ACHN (cell line): ENCODE measurements around the gene TFPI.
"Not testable (repeated sequence)": the region's sequence is repeated elsewhere in the genome, so short reads cannot be mapped to it uniquely, and the experiment has no call there.

ENCODE experiments used
- DNase-seq: peaks from one replicate; pipeline ENCODE4 v3.0.0-alpha.2; 2015
- in situ Hi-C: cut with HindIII; loops from 2 replicates; pipeline ENCODE4 v1.10.0; 2017; ENCODE audit warnings: low sequenced_read_pairs, low pct_ligation_motif_present, low pct_unique_long_range_greater_than_20kb

Gene TFPI

DNA sequence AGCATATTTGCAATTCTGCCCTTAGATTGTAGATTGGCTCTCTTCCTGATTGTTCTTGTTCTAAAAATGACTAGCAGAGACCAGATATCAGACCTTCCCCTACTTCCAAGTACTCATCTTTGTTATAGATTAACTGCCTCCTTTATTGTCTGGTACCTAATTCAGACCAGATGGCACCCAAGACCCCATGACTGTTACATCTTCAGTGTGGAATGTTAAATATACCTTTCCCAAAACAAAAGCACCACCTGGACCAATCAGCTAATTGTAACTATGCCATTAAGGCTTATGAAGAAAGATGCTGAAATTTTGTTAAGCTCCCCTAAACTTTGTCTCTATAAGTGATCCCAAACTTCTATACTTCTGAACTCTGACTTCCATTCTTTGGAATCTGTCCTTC lies 12.0 kb upstream of the TFPI start:
- DNase-seq: no peak
- in situ Hi-C loops: no loop called here

- DNase-seq, in situ Hi-C loops: not testable (repeated sequence)
Measured at GRCh38 chr2:187565618-187566017, 11.4 kb upstream of the TFPI start.

DNA sequence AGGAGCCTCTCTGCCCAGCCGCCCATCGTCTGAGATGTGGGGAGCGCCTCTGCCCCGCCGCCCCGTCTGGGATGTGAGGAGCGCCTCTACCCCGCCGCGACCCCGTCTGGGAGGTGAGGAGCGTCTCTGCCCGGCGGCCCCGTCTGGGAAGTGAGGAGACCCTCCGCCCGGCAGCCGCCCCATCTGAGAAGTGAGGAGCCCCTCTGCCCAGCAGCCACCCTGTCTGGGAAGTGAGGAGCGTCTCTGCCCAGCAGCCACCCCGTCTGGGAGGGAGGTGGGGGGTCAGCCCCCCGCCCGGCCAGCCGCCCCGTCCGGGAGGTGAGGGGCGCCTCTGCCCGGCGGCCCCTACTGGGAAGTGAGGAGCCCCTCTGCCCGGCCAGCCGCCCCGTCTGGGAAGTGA lies 2.3 kb upstream of the TFPI start:
- in situ Hi-C loops, DNase-seq: not testable (repeated sequence)

DNA sequence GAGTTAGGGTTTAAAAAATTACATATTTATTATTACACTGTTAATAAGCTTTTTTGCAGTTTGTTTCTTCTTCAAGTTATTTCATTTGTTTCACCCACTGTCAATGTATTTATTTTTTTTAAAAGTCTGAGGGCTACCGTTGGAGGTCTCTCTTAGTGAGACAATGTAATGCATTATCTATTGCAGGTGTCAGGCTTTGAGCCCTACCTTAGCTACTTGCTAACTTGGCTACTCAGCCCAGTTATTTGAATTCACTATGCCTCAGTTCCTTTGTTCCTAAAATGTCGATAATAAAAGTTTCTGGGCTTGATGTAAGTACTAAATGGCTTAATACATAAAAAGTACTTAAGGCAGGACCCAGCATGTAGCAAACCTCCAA lies 458 bp upstream of the TFPI start:
- in situ Hi-C loops: no loop called here
- no peak for DNase-seq

DNA sequence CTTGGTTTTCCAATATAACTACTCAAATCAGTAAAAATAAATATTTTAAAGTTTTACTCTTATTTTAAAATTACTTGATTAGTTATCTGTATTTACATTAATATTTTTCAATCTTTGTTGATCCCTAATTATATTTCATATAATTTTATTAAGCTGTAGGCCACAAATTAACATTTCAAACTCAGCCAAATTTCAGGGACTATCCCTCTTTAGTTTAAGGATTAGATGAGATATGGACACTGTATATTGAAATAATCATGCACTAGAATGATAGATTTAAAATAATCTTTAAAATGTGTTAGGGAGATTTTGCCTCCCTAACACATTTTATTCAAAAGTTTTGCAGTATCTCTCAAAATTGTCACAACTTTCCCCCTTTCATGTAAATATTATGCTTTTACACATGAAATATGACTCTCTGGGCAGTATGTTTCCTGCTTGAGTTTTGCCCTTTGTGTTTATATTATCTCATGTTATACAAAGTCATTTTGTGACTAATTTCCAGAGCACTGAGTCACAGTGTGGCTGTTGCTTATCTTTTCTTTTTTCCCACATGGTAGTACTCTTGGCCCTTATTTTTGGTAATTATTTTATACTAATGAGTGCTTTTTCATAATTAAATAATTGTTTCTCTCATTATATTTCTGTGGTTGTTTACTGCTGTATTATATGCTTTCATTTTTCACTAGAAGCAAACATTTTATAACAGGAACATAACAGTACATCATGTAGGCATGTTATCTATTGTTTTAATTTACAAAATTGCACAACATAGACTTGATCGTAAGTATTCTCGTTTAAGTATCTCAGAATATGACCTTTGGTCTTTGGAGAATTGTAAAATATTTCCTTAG lies 1.2 kb downstream of the TFPI start:
- in situ Hi-C loops: no loop called here
- DNase-seq: peak; percentile 73

GRCh38 chr2:187552381-187552780 lies 1.9 kb downstream of the TFPI start:
- in situ Hi-C loops: no loop called here
- DNase-seq: no peak

DNA sequence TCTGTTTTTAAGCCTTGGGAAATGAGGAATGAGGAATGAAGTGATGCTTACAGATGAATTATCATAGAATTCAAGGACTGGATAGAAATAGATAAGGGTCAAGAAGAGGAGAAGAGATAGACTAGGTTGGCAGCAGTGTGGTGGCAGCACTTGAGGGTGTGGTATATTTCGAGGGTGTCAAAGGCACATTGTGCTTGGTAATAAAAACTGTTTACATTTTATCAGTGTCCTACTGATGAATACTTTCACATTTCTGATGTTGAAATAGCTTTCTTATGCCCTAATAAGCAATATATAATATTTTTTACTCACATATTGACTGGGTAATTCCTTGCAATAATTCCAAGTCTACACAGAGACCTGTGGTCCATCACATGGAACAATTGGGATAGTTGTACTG lies 3.4 kb downstream of the TFPI start:
- in situ Hi-C loops: no loop called here

GRCh38 chr2:187549951-187550555 lies 4.2 kb downstream of the TFPI start:
- DNase-seq: no peak
- in situ Hi-C loops: no loop called here

More for the DNA sequence above, 3.4 kb downstream of the TFPI start:
- DNase-seq: no peak

DNA sequence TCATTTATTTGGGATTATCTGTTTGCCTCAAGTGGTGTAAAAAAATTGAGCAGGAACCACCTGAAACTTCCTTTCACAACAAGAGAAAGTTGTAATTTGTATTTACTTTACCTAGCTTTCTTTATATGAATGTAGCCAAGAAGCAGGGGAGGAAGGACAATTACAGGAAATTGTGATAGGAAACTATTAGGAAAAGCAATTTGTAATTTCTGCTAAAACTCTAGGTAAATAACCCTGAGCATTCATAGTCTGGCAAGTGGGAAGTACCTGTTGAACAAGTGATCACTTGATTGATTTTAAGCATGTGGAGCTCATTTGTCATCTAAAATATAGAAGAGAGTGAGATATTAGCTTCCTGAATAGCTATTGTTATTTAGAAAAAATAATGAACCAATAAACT lies 5.0 kb downstream of the TFPI start:
- in situ Hi-C loops: no loop called here

DNA sequence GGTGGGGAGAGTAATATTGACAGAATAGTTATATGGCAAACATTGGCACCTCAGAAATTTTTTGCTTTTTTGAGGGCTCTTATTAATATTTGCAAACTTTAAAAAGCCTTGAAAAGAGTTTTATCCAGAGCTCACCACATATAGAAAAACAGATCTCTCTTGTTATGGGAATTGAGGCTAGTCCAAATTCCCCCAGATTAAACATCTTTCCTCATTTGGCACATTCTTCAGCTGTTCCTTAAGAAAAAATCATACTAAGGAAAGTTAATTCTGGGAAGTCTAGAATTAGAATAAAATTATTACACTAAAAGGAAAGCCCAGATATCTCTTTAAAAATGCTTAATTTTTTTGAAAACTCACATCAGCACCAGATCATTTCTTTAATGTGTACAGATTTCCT lies 5.6 kb downstream of the TFPI start:
- no peak for DNase-seq
- in situ Hi-C loops: no loop called here

More for the DNA sequence above, 5.0 kb downstream of the TFPI start:
- DNase-seq: no peak

GRCh38 chr2:187547353-187547979 lies 6.8 kb downstream of the TFPI start:
- peak; percentile 99 for DNase-seq
- in situ Hi-C loops: no loop called here

DNA sequence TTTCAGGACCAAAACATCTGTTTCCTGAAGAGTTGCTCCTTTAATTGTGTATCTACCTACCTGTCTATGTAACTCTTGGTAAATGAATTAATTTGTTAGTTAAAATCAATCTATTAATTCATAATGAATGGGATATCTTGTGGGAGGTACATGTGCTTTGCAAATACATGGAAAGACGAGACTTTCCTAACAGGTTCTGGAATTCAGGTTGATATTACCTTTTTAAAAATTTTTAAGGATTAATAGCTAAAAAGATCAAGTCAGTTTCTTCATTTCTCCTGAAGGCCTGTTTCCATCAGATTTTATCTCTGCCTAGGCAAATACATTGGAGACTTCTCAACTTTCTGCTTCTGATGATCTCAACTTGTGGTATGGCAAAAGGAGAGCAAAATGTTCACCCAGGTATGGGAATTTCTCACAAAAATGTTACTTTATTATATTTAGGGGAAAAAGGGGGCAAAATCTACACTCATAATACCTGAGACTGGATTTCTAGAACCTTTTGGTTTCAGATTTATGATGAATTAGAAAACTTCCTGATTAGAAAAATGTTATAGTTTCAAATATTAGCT lies 7.4 kb downstream of the TFPI start:
- in situ Hi-C loops: no loop called here
- no peak for DNase-seq

GRCh38 chr2:187545238-187545751 lies 8.9 kb downstream of the TFPI start:
- DNase-seq: peak; percentile 84
- in situ Hi-C loops: no loop called here

DNA sequence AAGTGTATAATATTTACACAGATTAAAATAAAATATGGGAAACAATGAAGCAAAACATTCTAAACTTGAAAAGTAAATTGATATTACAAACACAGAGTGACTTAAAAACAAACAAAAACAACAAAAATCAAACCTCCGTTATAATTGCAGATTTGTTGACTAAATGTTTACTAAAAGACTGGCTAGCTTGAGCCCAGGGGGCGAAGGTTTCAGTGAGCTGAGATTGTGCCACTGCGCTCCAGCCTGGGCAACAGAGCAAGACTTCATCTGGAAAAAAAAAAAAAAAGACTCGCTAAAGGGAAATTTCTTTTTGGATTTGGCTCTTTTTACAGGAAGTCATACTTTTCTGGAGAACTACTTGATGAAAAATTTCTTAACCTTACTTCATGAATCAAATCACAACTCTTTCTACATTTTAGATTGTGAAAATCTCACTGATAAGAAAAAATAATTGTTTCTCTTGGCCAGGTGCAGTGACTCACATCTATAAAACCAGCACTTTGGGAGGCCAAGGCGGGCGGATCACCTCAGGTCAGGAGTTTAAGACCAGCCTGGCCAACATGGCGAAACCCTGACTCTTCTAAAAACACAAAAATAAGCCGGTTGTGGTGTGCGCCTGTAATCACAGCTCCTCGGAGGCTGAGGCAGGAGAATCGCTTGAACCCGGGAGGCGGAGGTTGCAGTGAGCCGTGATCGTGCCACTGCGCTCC lies 9.7 kb downstream of the TFPI start:
- in situ Hi-C loops: no loop called here
- peak; percentile 69 for DNase-seq

- in situ Hi-C loops: no loop called here
- no peak for DNase-seq
Measured at GRCh38 chr2:187543488-187543887, 10.7 kb downstream of the TFPI start.

GRCh38 chr2:187542123-187542522 lies 12.1 kb downstream of the TFPI start:
- in situ Hi-C loops: no loop called here
- no peak for DNase-seq

GRCh38 chr2:187541086-187542085 lies 12.8 kb downstream of the TFPI start:
- DNase-seq: peak; percentile 74
- in situ Hi-C loops: no loop called here
